IMR-90 (cell line): ENCODE data around the gene OR51M1. TPM values are rescaled to one million over a fixed set of nuclear protein-coding genes. Genes with fewer than 3 reads are reported as not detected.

Experiments used
- ATAC-seq: fragments of 200-7000 bp; cut with Tn5 transposase; 2 replicates; pipeline ENCODE4 v1.9.1; 2020; ENCODE audit warnings: low read depth, mild to moderate bottlenecking, moderate library complexity
- BruUV-seq: library from RNA; stranded (reverse); fragments of 400-500 nt; replicated peaks from 2 replicates; lab custom pipeline; 2021; lab: Mats Ljungman, UMichigan
- CTCF ChIA-PET: fragments of 300-600 bp; formaldehyde crosslinking; extraction: SDS; loops from one replicate; lab custom pipeline; 2021; ENCODE audit warnings: antibody characterized with exemption; lab: Yijun Ruan, JAX
- POLR2A ChIA-PET: fragments of 300-600 bp; sonication (Branson Sonifier 250); formaldehyde crosslinking; loops from one replicate; lab custom pipeline; 2022; ENCODE audit warnings: antibody characterized with exemption; ENCODE audit not compliant: unreplicated experiment; lab: Charles Lee
- DNase-seq: peaks from one replicate; pipeline ENCODE4 v3.0.0; 2013
- H2AFZ ChIP-seq: replicated peaks from 2 replicates; pipeline ENCODE3; 2013; ENCODE audit warnings: low read length, mild to moderate bottlenecking; ENCODE audit not compliant: poor library complexity
- H2AK5ac ChIP-seq: 2 replicates; pipeline ENCODE4 v1.6.1; 2013; ENCODE audit warnings: low read depth, low read length, inconsistent platforms
- H2AK9ac ChIP-seq: replicated peaks from 2 replicates; pipeline ENCODE3; 2013; ENCODE audit warnings: mild to moderate bottlenecking, low read depth, low read length, moderate library complexity; ENCODE audit not compliant: poor library complexity
- H2BK120ac ChIP-seq: 2 replicates; pipeline ENCODE4 v1.6.1; 2013; ENCODE audit warnings: low read depth, low read length, inconsistent platforms
- H2BK15ac ChIP-seq: 3 replicates; pipeline ENCODE4 v1.6.1; 2013; ENCODE audit warnings: low read depth, low read length, inconsistent platforms
- H2BK20ac ChIP-seq: 2 replicates; pipeline ENCODE4 v1.6.1; 2013; ENCODE audit warnings: low read depth, mild to moderate bottlenecking, inconsistent platforms, low read length, moderate library complexity
- H2BK5ac ChIP-seq: 2 replicates; pipeline ENCODE4 v1.6.1; 2013; ENCODE audit warnings: mild to moderate bottlenecking, low read depth, low read length, inconsistent platforms; ENCODE audit not compliant: poor library complexity, severe bottlenecking
- H3K14ac ChIP-seq: replicated peaks from 2 replicates; pipeline ENCODE4 v1.6.1; 2013; ENCODE audit warnings: low read depth, low read length, inconsistent platforms
- H3K18ac ChIP-seq: 2 replicates; pipeline ENCODE4 v1.6.1; 2013; ENCODE audit warnings: low read depth, low read length, control low read depth
- H3K23ac ChIP-seq: 2 replicates; pipeline ENCODE4 v1.6.1; 2013; ENCODE audit warnings: low read depth, low read length, inconsistent platforms
- H3K27ac ChIP-seq: 2 replicates; pipeline ENCODE4 v1.5.1; 2013; ENCODE audit warnings: mild to moderate bottlenecking, control low read depth, low read length; ENCODE audit not compliant: insufficient read depth
- H3K27me3 ChIP-seq: 2 replicates; pipeline ENCODE4 v1.6.1; 2013; ENCODE audit warnings: low read length; ENCODE audit not compliant: control insufficient read depth, insufficient read depth
- H3K36me3 ChIP-seq: 2 replicates; pipeline ENCODE4 v1.6.1; 2013; ENCODE audit warnings: low read length, mixed read lengths; ENCODE audit not compliant: control insufficient read depth, insufficient read depth
- H3K4ac ChIP-seq: 2 replicates; pipeline ENCODE4 v1.6.1; 2013; ENCODE audit warnings: low read depth, low read length, inconsistent platforms
- H3K4me1 ChIP-seq: 2 replicates; pipeline ENCODE4 v1.6.1; 2013; ENCODE audit warnings: low read length, mixed read lengths; ENCODE audit not compliant: control insufficient read depth, insufficient read depth
- H3K4me2 ChIP-seq: 2 replicates; pipeline ENCODE4 v1.6.1; 2013; ENCODE audit warnings: low read depth, mild to moderate bottlenecking, control low read depth, low read length, moderate library complexity
- H3K4me3 ChIP-seq: 2 replicates; pipeline ENCODE4 v1.5.1; 2013; ENCODE audit warnings: low read depth, mild to moderate bottlenecking, control low read depth, low read length, moderate library complexity; ENCODE audit not compliant: insufficient read depth
- H3K56ac ChIP-seq: 2 replicates; pipeline ENCODE4 v1.6.1; 2013; ENCODE audit warnings: low read length, inconsistent platforms; ENCODE audit not compliant: insufficient read depth; ENCODE audit errors: extremely low read depth
- H3K79me1 ChIP-seq, 2 experiments: 2 replicates each; pipeline ENCODE4 v1.6.1; 2013; ENCODE audit warnings: low read length in 2 of 2, inconsistent platforms in 1 of 2, low read depth in 1 of 2
- H3K9ac ChIP-seq: 2 replicates; pipeline ENCODE4 v1.6.1; 2013; ENCODE audit warnings: low read depth, low read length, control low read depth
- H3K9me1 ChIP-seq: 2 replicates; pipeline ENCODE4 v1.6.1; 2013; ENCODE audit warnings: low read length, inconsistent platforms; ENCODE audit not compliant: insufficient read depth
- H3K9me3 ChIP-seq: 2 replicates; pipeline ENCODE4 v1.6.1; 2013; ENCODE audit warnings: low read length; ENCODE audit not compliant: control insufficient read depth, insufficient read depth
- H4K20me1 ChIP-seq: 2 replicates; pipeline ENCODE4 v1.6.1; 2013; ENCODE audit warnings: low read length, inconsistent platforms; ENCODE audit not compliant: insufficient read depth
- H4K5ac ChIP-seq: 2 replicates; pipeline ENCODE4 v1.6.1; 2013; ENCODE audit warnings: mild to moderate bottlenecking, low read depth, low read length, control low read depth
- H4K8ac ChIP-seq, 2 experiments: 2 replicates each; pipeline ENCODE4 v1.6.1; 2013; ENCODE audit warnings: low read depth in 2 of 2, low read length in 2 of 2, control low read depth in 1 of 2, inconsistent platforms in 1 of 2
- H4K91ac ChIP-seq: 2 replicates; pipeline ENCODE4 v1.6.1; 2013; ENCODE audit warnings: low read depth, low read length, inconsistent platforms; ENCODE audit not compliant: insufficient read depth
- FOS ChIP-seq: fragments of 150-350 bp; IDR thresholded peaks from 2 replicates; pipeline ENCODE4 v1.6.1; 2016; ENCODE audit warnings: low read depth, low read length
- MAFK ChIP-seq: IDR thresholded peaks from 2 replicates; pipeline ENCODE4 v1.6.1; 2012; ENCODE audit warnings: low read depth, low read length, improper control_type of control experiment
- RFX5 ChIP-seq: IDR thresholded peaks from 2 replicates; pipeline ENCODE4 v1.8.0; 2012; ENCODE audit warnings: low read depth, mild to moderate bottlenecking, low read length, moderate library complexity
- WGBS, 2 experiments: methylation state at CpG; one replicate each; pipeline versions ENCODE4 v1.1.5 to v1.1.7; 2013; ENCODE audit warnings: missing lambda C conversion rate in 2 of 2; ENCODE audit not compliant: insufficient read length in 1 of 2; ENCODE audit errors: extremely low coverage in 2 of 2; 5-methylcytosine and 5-hydroxymethylcytosine counted together
- dilution Hi-C: fragments of 300-500 bp; cut with HindIII; formaldehyde crosslinking; loops from one replicate; pipeline ENCODE4 v1.14.3; 2018; ENCODE audit warnings: low sequenced_read_pairs; ENCODE audit not compliant: unreplicated experiment
- in situ Hi-C: fragments of 300-500 bp; cut with MboI; formaldehyde crosslinking; loops from 3 replicates; pipeline ENCODE4 v1.14.3; 2019; ENCODE audit warnings: low sequenced_read_pairs, inconsistent platforms, mixed read lengths
- intact Hi-C: fragments of 100-400 bp; cut with micrococcal nuclease; formaldehyde crosslinking; loops from 2 replicates; pipeline ENCODE4 v1.10.0; 2022
- polyA plus RNA-seq, 3 experiments: library from polyadenylated mRNA; depleted of rRNA; stranded (reverse); fragments of >200 nt; gene quantifications; 2 replicates each; pipeline ENCODE4 v1.2.3, GENCODE V29; 2012; ENCODE audit warnings: low replicate concordance in 1 of 3
- total RNA-seq: library from RNA; depleted of rRNA; stranded (reverse); fragments of >200 nt; gene quantifications from 2 replicates; pipeline ENCODE4 v1.2.3, GENCODE V29; 2012
- TF ChIP-seq, protein P1 (sequence below): conservative IDR thresholded peaks from 2 replicates; pipeline ENCODE4 v1.5.1; 2012; ENCODE audit warnings: mild to moderate bottlenecking, low read depth, low read length, improper control_type of control experiment

Gene OR51M1
- total and polyA plus RNA-seq, 2 of the 4 experiments (the other 2 are of a cell fraction) = 0.54 to 0.87 TPM

DNA sequence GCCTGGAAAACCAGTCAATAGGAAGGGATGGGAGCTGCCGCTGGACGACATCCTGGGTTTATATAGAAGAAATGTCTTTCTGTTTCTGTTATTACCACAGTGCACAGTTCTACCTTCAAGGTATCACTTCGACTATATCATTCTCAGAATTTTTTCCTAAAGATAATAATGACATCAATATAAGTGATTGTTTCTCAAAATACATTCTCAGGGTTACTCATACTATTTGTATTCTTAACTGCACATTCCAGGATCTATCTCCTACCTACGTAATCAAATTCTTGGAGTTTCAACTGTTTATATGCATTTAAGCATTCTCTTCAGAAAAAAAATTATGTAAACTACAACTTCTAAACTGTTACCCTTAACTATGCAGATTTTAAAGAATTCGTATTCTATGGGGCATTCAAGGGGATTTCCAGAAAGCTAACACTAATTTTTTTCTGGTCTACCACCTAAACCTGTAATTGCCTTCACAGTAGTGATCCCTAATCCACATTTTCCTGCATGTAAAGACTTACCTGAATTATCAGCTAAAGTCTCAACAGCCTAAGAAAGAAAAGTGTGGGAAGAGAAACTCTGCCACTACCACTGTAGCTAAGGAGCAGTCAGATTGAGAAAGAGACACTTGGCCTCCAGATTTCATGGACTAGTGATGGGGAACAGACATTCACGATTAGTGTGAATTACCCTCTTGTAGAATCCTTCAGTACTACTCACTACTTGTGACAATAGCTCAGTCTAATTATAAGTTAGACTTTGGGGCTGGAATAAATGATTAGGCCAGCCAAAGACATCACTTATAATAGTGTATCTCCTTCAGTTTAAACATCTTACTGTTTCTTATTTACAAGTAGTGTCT, 39.9 kb upstream of the OR51M1 start, which contains the start of gene OR51B5:
OR51B5 (minus strand) TSS at position 51 of the 862 bp plus-strand sequence; CDS start at position 51, 0 bp downstream.
- H3K4ac ChIP-seq = peak within 1 kb of the TSS; percentile 99
- peak within 1 kb of the TSS; percentile 99 for H3K14ac ChIP-seq
- dilution Hi-C loops = no loop called here
- peak within 1 kb of the TSS; percentile 63 for H3K9ac ChIP-seq
- peak within 1 kb of the TSS; percentile 100 for H3K18ac ChIP-seq
- H4K20me1 ChIP-seq = no peaks in the 10 kb centered on the region
- H4K5ac ChIP-seq = peak within 1 kb of the TSS; percentile 100
- no peaks in the 10 kb centered on the region for H3K27me3 ChIP-seq
- POLR2A ChIA-PET = interaction anchor here (1.0 kb wide), 1 partner anchor 20 kb away, joined by 5 read pairs; no protein-coding TSS in a partner anchor
- DNase-seq = peak; percentile 92
- ATAC-seq = peak; percentile 81
- H2BK120ac ChIP-seq = peak within 1 kb of the TSS; percentile 99
- CTCF ChIA-PET = no interaction called here
- H3K9me3 ChIP-seq = no peaks in the 10 kb centered on the region
- no peaks in the 10 kb centered on the region for H3K79me1 ChIP-seq
- peak within 1 kb of the TSS; percentile 18 for H2AK9ac ChIP-seq
- BruUV-seq = TSS peak; percentile 84
- H3K36me3 ChIP-seq = no peaks in the 10 kb centered on the region
- peak within 1 kb of the TSS; percentile 97 for H2AK5ac ChIP-seq
- peak within 1 kb of the TSS; percentile 100 for H2BK20ac ChIP-seq
- peak within 1 kb of the TSS; percentile 71; the same call in 1 of the 2 replicates for H3K4me2 ChIP-seq
- H2BK5ac ChIP-seq = peak within 1 kb of the TSS; percentile 100
- H3K9me1 ChIP-seq = peaks cover 5% of the 10 kb centered on the region; the same call in 1 of the 2 replicates
- H3K4me3 ChIP-seq = no peak within 1 kb of the TSS
- intact Hi-C loops = loop anchor here (1.0 kb wide), 1 partner anchor 21 kb away; no protein-coding TSS in a partner anchor
- peak within 1 kb of the TSS; percentile 91 to 100 for H4K8ac ChIP-seq
- H4K91ac ChIP-seq = peak within 1 kb of the TSS; percentile 100
- H3K56ac ChIP-seq = peak within 1 kb of the TSS; percentile 93
- TF ChIP-seq MAFK (0 out of 2 replicates have a peak, but pooled peaks have one; percentile 10), FOS (0 out of 2 replicates have a peak, but pooled peaks have one; percentile 44), RFX5 (no peak)
- TF ChIP-seq, protein P1, sequence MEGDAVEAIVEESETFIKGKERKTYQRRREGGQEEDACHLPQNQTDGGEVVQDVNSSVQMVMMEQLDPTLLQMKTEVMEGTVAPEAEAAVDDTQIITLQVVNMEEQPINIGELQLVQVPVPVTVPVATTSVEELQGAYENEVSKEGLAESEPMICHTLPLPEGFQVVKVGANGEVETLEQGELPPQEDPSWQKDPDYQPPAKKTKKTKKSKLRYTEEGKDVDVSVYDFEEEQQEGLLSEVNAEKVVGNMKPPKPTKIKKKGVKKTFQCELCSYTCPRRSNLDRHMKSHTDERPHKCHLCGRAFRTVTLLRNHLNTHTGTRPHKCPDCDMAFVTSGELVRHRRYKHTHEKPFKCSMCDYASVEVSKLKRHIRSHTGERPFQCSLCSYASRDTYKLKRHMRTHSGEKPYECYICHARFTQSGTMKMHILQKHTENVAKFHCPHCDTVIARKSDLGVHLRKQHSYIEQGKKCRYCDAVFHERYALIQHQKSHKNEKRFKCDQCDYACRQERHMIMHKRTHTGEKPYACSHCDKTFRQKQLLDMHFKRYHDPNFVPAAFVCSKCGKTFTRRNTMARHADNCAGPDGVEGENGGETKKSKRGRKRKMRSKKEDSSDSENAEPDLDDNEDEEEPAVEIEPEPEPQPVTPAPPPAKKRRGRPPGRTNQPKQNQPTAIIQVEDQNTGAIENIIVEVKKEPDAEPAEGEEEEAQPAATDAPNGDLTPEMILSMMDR = no peak
- peak within 1 kb of the TSS; percentile 82; the same call in 2 of the 3 replicates for H2BK15ac ChIP-seq
- no peak within 1 kb of the TSS for H2AFZ ChIP-seq
- in situ Hi-C loops = no loop called here
- peak within 1 kb of the TSS; percentile 97 for H3K23ac ChIP-seq
- H3K4me1 ChIP-seq = peaks cover 18% of the 10 kb centered on the region
- H3K27ac ChIP-seq = peak within 1 kb of the TSS; percentile 100
- no CpG with 5 or more reads among the region's 6 CpGs for WGBS, 2 experiments
